H9 (cell line): Measurements from ENCODE around the gene ZSWIM3. TPM values are rescaled to one million over a fixed set of nuclear protein-coding genes. Genes with fewer than 3 reads are reported as not detected.

Source experiments
- DNase-seq: peaks from one replicate; pipeline ENCODE4 v3.0.0-alpha.2; 2017
- H2AFZ ChIP-seq: one replicate; pipeline ENCODE4 v1.6.1; 2013; ENCODE audit warnings: mild to moderate bottlenecking, low read length, control low read depth, moderate library complexity
- H2AK5ac ChIP-seq: 2 replicates; pipeline ENCODE4 v1.6.1; 2013; ENCODE audit warnings: low read length, control low read depth, mixed read lengths; ENCODE audit not compliant: insufficient read length
- H2BK120ac ChIP-seq: one replicate; pipeline ENCODE4 v1.6.1; 2013; ENCODE audit warnings: low read depth, mild to moderate bottlenecking, low read length, control low read depth, inconsistent platforms; ENCODE audit not compliant: poor library complexity, severe bottlenecking
- H2BK12ac ChIP-seq: 2 replicates; pipeline ENCODE4 v1.6.1; 2013; ENCODE audit warnings: low read length, control low read depth, mixed read lengths, low read depth; ENCODE audit not compliant: insufficient read length
- H2BK15ac ChIP-seq: 2 replicates; pipeline ENCODE4 v1.6.1; 2013; ENCODE audit warnings: low read depth, low read length, control low read depth
- H2BK20ac ChIP-seq: one replicate; pipeline ENCODE4 v1.6.1; 2013; ENCODE audit warnings: low read depth, mild to moderate bottlenecking, low read length, control low read depth, inconsistent platforms; ENCODE audit not compliant: poor library complexity, severe bottlenecking
- H2BK5ac ChIP-seq: 2 replicates; pipeline ENCODE4 v1.6.1; 2013; ENCODE audit warnings: low read length, control low read depth, mixed read lengths; ENCODE audit not compliant: insufficient read length
- H3K14ac ChIP-seq: 2 replicates; pipeline ENCODE4 v1.6.1; 2013; ENCODE audit warnings: low read length, control low read depth; ENCODE audit not compliant: insufficient read depth
- H3K18ac ChIP-seq: 2 replicates; pipeline ENCODE4 v1.6.1; 2013; ENCODE audit warnings: low read depth, mild to moderate bottlenecking, mixed read lengths, low read length, control low read depth; ENCODE audit not compliant: insufficient read length
- H3K23ac ChIP-seq: 2 replicates; pipeline ENCODE4 v1.6.1; 2013; ENCODE audit warnings: low read length, control low read depth, mixed read lengths, low read depth; ENCODE audit not compliant: insufficient read length
- H3K23me2 ChIP-seq: 2 replicates; pipeline ENCODE4 v1.6.1; 2013; ENCODE audit warnings: low read depth, mild to moderate bottlenecking, mixed read lengths, low read length, control low read depth; ENCODE audit not compliant: insufficient read length, poor library complexity, severe bottlenecking
- H3K27ac ChIP-seq: 2 replicates; pipeline ENCODE4 v1.5.1; 2013; ENCODE audit warnings: low read length, control low read depth, mixed read lengths, low read depth; ENCODE audit not compliant: insufficient read length
- H3K27me3 ChIP-seq: 2 replicates; pipeline ENCODE4 v1.6.1; 2013; ENCODE audit warnings: low read length, control low read depth, inconsistent platforms; ENCODE audit not compliant: insufficient read depth
- H3K4ac ChIP-seq: 2 replicates; pipeline ENCODE4 v1.6.1; 2013; ENCODE audit warnings: low read depth, mild to moderate bottlenecking, control low read depth, inconsistent platforms, low read length, moderate library complexity
- H3K4me1 ChIP-seq: 2 replicates; pipeline ENCODE4 v1.6.1; 2013; ENCODE audit warnings: low read length, control low read depth, inconsistent platforms; ENCODE audit not compliant: insufficient read depth
- H3K4me2 ChIP-seq: 2 replicates; pipeline ENCODE4 v1.6.1; 2013; ENCODE audit warnings: low read length, control low read depth, mixed read lengths; ENCODE audit not compliant: insufficient read length, insufficient read depth
- H3K56ac ChIP-seq: 2 replicates; pipeline ENCODE4 v1.6.1; 2013; ENCODE audit warnings: low read depth, mild to moderate bottlenecking, mixed read lengths, low read length, control low read depth; ENCODE audit not compliant: insufficient read length
- H3K79me1 ChIP-seq: 2 replicates; pipeline ENCODE4 v1.6.1; 2013; ENCODE audit warnings: low read depth, mild to moderate bottlenecking, moderate library complexity, low read length, control low read depth, inconsistent platforms; ENCODE audit not compliant: insufficient read depth, poor library complexity, severe bottlenecking
- H3K79me2 ChIP-seq: 2 replicates; pipeline ENCODE4 v1.6.1; 2013; ENCODE audit warnings: low read length, control low read depth, inconsistent platforms; ENCODE audit not compliant: insufficient read depth
- H3K9ac ChIP-seq: 2 replicates; pipeline ENCODE4 v1.6.1; 2013; ENCODE audit warnings: low read length, control low read depth, mixed read lengths; ENCODE audit not compliant: insufficient read length; ENCODE audit errors: extremely low read depth
- H3K9me3 ChIP-seq: one replicate; pipeline ENCODE4 v1.6.1; 2013; ENCODE audit warnings: low read depth, low read length, inconsistent platforms; ENCODE audit not compliant: control insufficient read depth
- H3T11ph ChIP-seq: one replicate; pipeline ENCODE4 v1.6.1; 2013; ENCODE audit warnings: mild to moderate bottlenecking, low read length, control low read depth, inconsistent platforms
- H4K20me1 ChIP-seq: one replicate; pipeline ENCODE4 v1.6.1; 2013; ENCODE audit not compliant: control insufficient read depth, insufficient read length, insufficient read depth
- H4K5ac ChIP-seq: 2 replicates; pipeline ENCODE4 v1.6.1; 2013; ENCODE audit warnings: low read depth, mild to moderate bottlenecking, mixed read lengths, low read length, control low read depth; ENCODE audit not compliant: insufficient read length
- H4K8ac ChIP-seq: replicated peaks from 2 replicates; pipeline ENCODE4 v1.6.1; 2013; ENCODE audit warnings: low read length, control low read depth, mixed read lengths, low read depth; ENCODE audit not compliant: insufficient read length
- H4K91ac ChIP-seq: 2 replicates; pipeline ENCODE4 v1.6.1; 2013; ENCODE audit warnings: low read depth, mild to moderate bottlenecking, moderate library complexity, mixed read lengths, low read length, control low read depth; ENCODE audit not compliant: insufficient read length
- H3K27ac Mint-ChIP-seq, 3 experiments: 2 replicates in 2 of 3; 3 replicates in 1 of 3; pipeline ENCODE4 v1.8.0; 2020 to 2021; ENCODE audit warnings: mixed read lengths in 3 of 3, mild to moderate bottlenecking in 1 of 3, moderate library complexity in 1 of 3
- H3K27me3 Mint-ChIP-seq: 2 replicates; pipeline ENCODE4 v1.8.0; 2021; ENCODE audit warnings: low read depth, mild to moderate bottlenecking, moderate library complexity, mixed read lengths
- H3K36me3 Mint-ChIP-seq, 3 experiments: 2 replicates in 2 of 3; 3 replicates in 1 of 3; pipeline ENCODE4 v1.8.0; 2020 to 2021; ENCODE audit warnings: low read depth in 3 of 3, mixed read lengths in 3 of 3; ENCODE audit not compliant: insufficient read depth in 1 of 3
- H3K4me1 Mint-ChIP-seq, 2 experiments: 2 replicates each; pipeline ENCODE4 v1.8.0; 2020; ENCODE audit warnings: mixed read lengths in 2 of 2
- H3K4me3 Mint-ChIP-seq, 2 experiments: 2 replicates in 1 of 2; 3 replicates in 1 of 2; pipeline ENCODE4 v1.8.0; 2020 to 2021; ENCODE audit warnings: mild to moderate bottlenecking in 2 of 2, mixed read lengths in 2 of 2, moderate library complexity in 1 of 2
- H3K9me3 Mint-ChIP-seq, 2 experiments: 2 replicates in 1 of 2; 3 replicates in 1 of 2; pipeline ENCODE4 v1.8.0; 2020; ENCODE audit warnings: mild to moderate bottlenecking in 2 of 2, mixed read lengths in 2 of 2, moderate library complexity in 1 of 2
- CTCF ChIP-seq: fragments of 200-600 bp; sonication (generic); conservative IDR thresholded peaks from 3 replicates; pipeline ENCODE4 v1.8.0; 2021; ENCODE audit warnings: antibody characterized with exemption, mild to moderate bottlenecking
- WGBS: extraction: QIAGEN DNeasy Blood & Tissue Kit; methylation state at CpG from one replicate; pipeline ENCODE4 v1.1.7; 2013; ENCODE audit warnings: missing lambda C conversion rate, low lambda C conversion rate, mixed read lengths; ENCODE audit not compliant: insufficient read length; ENCODE audit errors: extremely low coverage; 5-methylcytosine and 5-hydroxymethylcytosine counted together
- total RNA-seq: library from RNA; stranded (reverse); gene quantifications from 2 replicates; pipeline ENCODE4 v1.2.1, GENCODE V29; 2021

ZSWIM3 gene
- total RNA-seq, 1 experiment from 2014 or later = 8.0 TPM

DNA sequence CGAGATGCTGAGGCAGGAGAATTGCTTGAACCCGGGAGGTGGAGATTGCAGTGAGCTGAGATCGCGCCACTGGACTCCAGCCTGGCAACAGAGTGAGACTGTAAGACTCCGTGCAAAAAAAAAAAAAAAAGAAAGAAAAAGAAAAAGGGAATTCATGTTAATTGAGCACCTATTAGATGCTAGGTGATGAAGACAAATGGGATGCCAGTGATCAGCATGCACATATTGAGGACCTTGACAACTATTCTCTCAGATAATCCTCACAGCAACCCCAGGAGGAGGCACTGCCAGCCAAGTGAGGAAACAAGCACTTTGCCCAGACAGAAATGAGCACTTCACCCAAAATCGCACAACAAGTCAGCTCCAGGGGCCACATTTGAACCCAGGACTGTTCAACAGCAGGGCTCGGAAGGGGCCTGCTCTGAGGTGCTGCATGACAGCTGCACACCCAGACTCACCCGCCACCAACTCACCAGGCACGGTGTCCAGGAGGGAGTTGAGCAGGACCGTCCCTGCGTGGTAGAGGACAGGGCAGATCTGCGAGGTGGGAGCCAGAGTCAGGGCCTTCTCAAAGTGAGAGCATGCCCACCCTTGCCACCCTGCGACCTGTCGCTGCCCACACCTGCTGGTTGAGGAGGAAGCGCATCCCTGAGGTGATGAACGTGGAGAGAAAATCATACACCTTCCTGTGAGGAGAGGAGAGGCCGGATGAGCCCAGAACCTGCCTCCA, 50.0 kb downstream of the ZSWIM3 start:
- no peak overlapping the region for H3K4ac ChIP-seq
- H3K9ac ChIP-seq = no peak overlapping the region
- H3K27me3 ChIP-seq = no peaks in the 10 kb centered on the region
- no peak overlapping the region for H4K8ac ChIP-seq
- no peak overlapping the region for H3K23ac ChIP-seq
- no peaks in the 10 kb centered on the region for H4K20me1 ChIP-seq
- H2BK120ac ChIP-seq = no peak overlapping the region
- no peak overlapping the region for H2AK5ac ChIP-seq
- H3K27ac Mint-ChIP-seq = no peak overlapping the region
- H3K9me3 Mint-ChIP-seq = no peaks in the 10 kb centered on the region
- H2BK15ac ChIP-seq = no peak overlapping the region
- no peak overlapping the region for H3K4me3 Mint-ChIP-seq
- H3K79me2 ChIP-seq = no peaks in the 10 kb centered on the region
- H3K9me3 ChIP-seq = no peaks in the 10 kb centered on the region
- no peak overlapping the region for H3K4me2 ChIP-seq
- H3K4me1 ChIP-seq = no peaks in the 10 kb centered on the region
- no peak overlapping the region for H3K27ac ChIP-seq
- H2BK20ac ChIP-seq = no peak overlapping the region
- H3K79me1 ChIP-seq = no peaks in the 10 kb centered on the region
- H3K56ac ChIP-seq = no peak overlapping the region
- no peak overlapping the region for H2AFZ ChIP-seq
- no peaks in the 10 kb centered on the region for H3K27me3 Mint-ChIP-seq
- H3K36me3 Mint-ChIP-seq = peaks cover 53 to 62% (median 56%) of the 10 kb centered on the region in 3 experiments; a peak in 6 of 7 replicates
- H4K91ac ChIP-seq = no peak overlapping the region
- no peak overlapping the region for H3K18ac ChIP-seq
- no peak overlapping the region for H3K14ac ChIP-seq
- no peak overlapping the region for H2BK5ac ChIP-seq
- no peak overlapping the region for H4K5ac ChIP-seq
- peaks cover 13% of the 10 kb centered on the region for H3K23me2 ChIP-seq
- H3K4me1 Mint-ChIP-seq = peaks cover 11 to 20% of the 10 kb centered on the region in 2 experiments
- no peak for TF ChIP-seq CTCF
- H3T11ph ChIP-seq = no peak overlapping the region
- no peak for DNase-seq
- WGBS = no CpG with 5 or more reads among the region's 17 CpGs
- H2BK12ac ChIP-seq = no peak overlapping the region
